Urothelium cell line (cell line): ENCODE measurements around the gene SFSWAP.
"Not testable (repeated sequence)": the region's sequence is repeated elsewhere in the genome, so short reads cannot be mapped to it uniquely, and the experiment has no call there.

Experiments
- DNase-seq: peaks from one replicate; pipeline ENCODE4 v3.0.0; 2011; ENCODE audit warnings: low spot score, mixed read lengths
- FAIRE-seq: peaks from 2 replicates; lab custom pipeline; 2011; peaks lifted over from hg19 to GRCh38; lab: Jason Lieb, UNC

The SFSWAP gene

GRCh38 chr12:131710464-131711457, at the start of gene SFSWAP:
Gene SFSWAP, plus strand, starts transcription at chr12:131711090. Its CDS starts 140 bp downstream, at chr12:131711230.
- DNase-seq (peak; percentile 86), FAIRE-seq (no peak)

DNA sequence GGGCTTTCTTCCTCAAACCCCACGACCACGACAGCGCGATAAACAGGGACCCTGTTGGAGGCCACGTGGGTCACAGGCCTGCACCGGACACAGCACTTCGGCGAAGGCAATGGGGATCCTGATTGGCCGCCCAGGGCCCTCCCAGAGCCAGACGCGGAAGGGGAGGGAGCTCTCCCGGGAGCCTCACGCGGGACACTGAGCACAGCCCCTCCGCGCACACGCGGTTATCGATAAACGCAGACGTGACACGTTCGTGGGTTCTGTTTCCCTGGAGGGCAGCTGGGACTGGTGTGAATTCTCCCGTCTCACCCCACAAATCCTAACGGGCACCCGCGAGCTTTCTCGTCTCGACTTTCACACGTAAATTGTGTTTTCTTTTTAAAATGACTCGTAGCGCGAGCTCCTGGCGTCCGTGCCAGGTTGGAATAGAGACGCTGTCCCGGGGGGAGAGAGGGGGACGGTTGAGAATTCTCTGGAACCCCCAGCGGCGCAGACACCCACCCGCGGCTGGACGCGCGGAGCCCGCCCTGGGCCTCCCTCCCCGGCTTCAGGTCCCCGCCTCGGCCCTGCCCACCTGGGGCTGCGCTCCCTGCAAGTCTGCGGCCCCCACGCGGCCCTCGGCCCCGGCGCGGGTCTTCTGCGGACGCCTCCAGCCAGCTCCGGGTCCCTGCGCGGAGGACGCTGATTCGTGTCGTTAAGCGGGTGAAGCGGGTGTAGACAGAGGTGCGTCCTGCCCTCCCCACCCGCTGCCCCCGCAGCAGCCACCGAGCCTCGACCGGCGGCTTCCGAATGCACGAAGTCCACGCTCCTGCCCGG, 49.5 kb upstream of the SFSWAP start:
- not testable (repeated sequence) for DNase-seq, FAIRE-seq

- FAIRE-seq, DNase-seq: not testable (repeated sequence)
Measured at GRCh38 chr12:131661986-131662288, 49.0 kb upstream of the SFSWAP start.

GRCh38 chr12:131662346-131662745, 48.5 kb upstream of the SFSWAP start:
- not testable (repeated sequence) for DNase-seq, FAIRE-seq

DNA sequence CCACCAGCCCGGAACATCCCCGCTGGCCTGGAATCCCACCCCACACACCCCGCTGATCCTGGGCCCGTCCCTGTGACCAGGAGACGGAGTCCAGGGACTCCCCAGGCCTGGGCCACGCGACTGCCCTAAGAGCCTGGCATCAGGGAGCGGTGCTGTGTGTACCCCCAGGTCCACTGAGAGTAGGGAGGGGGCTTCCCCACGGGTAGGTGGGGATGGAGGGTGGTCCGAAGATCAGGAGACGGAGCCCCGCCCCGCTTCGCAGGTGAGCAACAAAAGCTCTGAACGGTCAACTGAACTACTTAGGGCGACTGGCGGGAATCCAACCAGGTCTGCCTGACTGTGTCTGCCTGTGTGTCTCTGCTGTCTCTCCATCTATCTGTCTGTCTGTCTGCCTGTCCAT, 45.2 kb upstream of the SFSWAP start:
- not testable (repeated sequence) for FAIRE-seq, DNase-seq

DNA sequence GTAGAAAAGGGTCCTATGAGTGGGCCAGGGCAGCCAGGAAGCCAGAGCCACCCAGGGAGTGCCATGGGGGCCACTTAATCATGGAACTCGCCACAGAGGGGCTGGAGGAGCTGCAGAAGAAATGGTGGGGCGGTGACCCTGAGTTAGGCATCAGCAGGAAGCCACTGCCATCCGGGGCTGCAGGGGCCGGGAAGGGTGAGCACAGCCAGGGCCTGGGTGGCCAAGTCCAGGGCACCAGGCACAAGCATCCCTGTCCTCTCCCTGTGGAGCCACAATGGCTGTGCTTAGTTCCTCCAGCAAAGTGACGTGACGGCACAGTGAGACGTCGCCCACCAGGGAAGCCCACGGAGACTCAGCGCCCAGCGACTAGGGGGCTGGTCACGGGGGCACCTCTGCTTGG, 44.4 kb upstream of the SFSWAP start:
- FAIRE-seq, DNase-seq: not testable (repeated sequence)

- not testable (repeated sequence) for DNase-seq, FAIRE-seq
Measured at GRCh38 chr12:131666978-131667601, 43.8 kb upstream of the SFSWAP start.

DNA sequence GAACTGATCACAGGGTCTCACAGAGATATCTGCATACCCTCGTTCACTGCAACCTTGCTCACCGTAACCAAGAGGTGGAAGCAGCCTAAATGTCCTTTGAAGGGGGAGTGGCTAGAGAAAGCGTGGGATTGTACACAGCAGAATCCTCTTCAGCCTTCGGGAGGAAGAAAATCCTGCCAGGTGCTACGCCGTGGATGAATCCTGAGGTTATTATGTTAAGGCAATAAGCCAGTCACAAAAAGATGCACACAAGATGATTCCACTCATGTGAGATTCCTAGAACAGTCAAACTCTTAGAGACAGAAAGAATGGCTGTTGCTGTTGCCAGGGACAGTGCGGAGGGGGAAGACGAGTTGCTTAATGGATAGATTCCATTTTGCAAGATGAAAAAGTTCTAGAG, 39.6 kb upstream of the SFSWAP start:
- FAIRE-seq, result no peak
- no peak for DNase-seq

GRCh38 chr12:131671871-131672270, 39.0 kb upstream of the SFSWAP start:
- FAIRE-seq (no peak), DNase-seq (no peak)

DNA sequence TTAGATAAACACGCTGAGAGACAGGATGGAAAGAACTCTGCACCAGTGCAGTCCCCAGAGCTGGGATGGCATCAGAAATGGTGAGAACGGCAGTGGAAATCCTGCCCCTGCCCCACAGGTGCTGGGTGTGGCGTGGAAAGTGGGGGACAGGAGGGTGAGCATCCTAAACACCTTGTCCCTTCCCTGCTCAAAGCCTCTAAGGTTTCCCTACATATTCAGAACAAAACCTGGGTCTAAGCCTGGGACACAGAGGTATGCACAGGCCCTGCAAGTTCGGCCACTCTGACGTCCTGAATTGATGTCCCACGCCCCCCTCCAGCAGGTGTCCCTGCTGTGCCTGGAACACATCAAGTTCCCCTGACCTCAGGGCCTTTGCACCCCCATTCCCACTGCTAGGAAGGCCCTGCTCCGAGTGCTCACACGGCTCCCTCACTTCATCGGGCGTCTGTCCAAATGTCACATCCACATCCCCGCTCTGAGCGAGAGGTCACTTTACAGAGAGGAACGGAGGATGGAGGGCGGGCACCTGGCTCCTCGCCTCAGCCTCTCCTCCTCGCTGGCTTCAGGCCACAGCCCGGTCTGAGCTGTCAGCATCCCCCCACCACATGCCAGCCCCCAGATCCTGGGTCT, 38.5 kb upstream of the SFSWAP start:
- FAIRE-seq (no peak), DNase-seq (no peak)

- FAIRE-seq (no peak), DNase-seq (no peak)
Measured at GRCh38 chr12:131672941-131673887, 37.7 kb upstream of the SFSWAP start.

DNA sequence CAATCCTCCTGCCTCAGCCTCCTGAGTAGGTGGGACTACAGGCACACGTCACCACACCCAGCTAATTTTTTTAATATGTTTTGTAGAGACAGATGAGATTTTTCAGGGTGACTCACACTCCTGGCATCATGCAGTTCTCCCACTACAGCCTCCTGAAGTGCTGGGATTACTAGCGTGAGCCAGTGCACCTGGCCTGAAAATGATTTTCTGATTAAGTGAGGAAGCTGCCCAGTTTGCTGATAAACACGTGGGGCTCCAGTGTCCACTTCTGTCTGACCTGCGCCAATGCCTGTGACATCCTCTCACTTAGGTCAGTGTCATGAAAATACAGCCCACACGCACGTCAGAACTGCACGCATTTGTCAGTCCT, 37.0 kb upstream of the SFSWAP start:
- DNase-seq, result peak; percentile 37
- no peak for FAIRE-seq

DNA sequence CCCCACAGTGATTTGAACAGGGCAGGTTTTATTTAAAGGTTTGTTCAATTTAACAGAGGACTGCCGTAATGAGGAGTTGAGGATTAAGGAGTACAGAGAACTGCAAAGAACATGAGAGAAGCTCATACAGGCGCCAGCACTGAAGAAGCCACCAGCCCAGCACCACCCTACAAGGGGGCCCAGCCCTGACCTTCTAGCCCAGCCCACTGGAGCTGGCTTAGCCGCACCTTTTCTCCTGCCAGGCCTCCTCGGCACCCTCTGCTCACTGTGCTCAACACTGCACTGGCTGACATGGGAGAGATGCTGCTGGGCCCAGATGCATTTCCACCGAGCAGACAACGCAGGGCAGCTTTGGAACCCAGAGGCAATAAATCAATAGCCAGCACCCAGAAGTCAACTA, 36.5 kb upstream of the SFSWAP start:
- FAIRE-seq (no peak), DNase-seq (no peak)

GRCh38 chr12:131675126-131676080, 35.5 kb upstream of the SFSWAP start:
- FAIRE-seq (no peak), DNase-seq (no peak)

- FAIRE-seq (peak; percentile 99), DNase-seq (no peak)
Measured at GRCh38 chr12:131676544-131676943, 34.3 kb upstream of the SFSWAP start.

DNA sequence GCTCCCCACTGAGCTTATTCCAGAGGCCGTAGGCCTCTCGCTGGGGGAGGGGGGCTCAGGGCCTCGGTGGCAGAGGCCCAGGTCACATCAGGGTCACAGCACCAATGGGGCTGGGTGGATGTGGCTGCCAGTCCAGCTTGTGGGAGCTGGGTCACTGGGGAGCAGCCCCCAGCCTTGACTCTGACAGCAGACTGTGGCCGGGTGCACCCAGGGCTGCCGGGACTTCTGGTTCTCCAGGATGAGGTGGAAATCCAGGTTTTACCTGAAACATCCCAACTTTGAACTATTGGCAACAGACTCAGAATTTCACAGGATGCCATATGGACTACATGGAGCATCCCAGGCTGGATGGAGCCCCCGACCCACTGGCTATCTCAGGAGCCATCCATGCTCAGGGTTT, 33.8 kb upstream of the SFSWAP start:
- FAIRE-seq, DNase-seq: not testable (repeated sequence)

- DNase-seq (no peak), FAIRE-seq (no peak)
Measured at GRCh38 chr12:131677699-131678098, 33.2 kb upstream of the SFSWAP start.

GRCh38 chr12:131678389-131679181, 32.3 kb upstream of the SFSWAP start:
- FAIRE-seq, DNase-seq: not testable (repeated sequence)
